ENCODE measurements around the gene NT5C1B.

GRCh38 chr2:18519914-18520450 lies 69.4 kb downstream of the NT5C1B start:
- TF ChIP-seq POU6F1 (CRISPR knock-in tag; IDR thresholded peaks at IDR 0.05; ENCODE audit: borderline replicate concordance, low read depth), result no peak
- TF ChIP-seq PATZ1 (CRISPR knock-in tag; IDR thresholded peaks at IDR 0.05; ENCODE audit: borderline replicate concordance), result no peak

Data from SK-N-SH treated with all-trans-retinoic acid at 6 μM for 48 hours (cell line).